Activated CD4-positive, alpha-beta T cell treated with anti-CD3 and anti-CD28 coated beads for 24 hours (primary cell): ENCODE measurements around the gene PZP.

Source experiments
- DNase-seq, 2 donors: peaks; one replicate each; pipeline ENCODE4 v3.0.0-alpha.2; 2020; ENCODE audit warnings: low read depth in 2 of 2

The PZP gene

DNA sequence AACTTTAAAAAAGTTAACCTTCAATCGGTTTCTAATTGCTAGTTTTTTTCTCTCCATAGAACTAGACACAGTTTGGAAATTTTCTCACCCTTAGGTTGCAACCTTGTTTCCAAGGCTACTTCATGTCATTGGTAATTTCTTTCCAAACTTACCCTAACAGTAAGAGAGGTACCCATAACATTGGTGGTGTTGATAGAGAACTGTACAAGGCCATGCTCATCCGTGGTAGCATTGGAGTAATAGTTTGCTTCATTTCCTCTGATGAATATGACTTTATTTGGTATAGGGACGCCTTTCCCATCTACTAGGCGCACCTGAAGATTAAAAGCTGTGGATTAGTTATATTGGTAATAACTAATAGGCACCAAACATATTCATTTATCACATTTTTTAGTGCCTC is 104.1 kb downstream of the PZP start:
- DNase-seq = no peak

DNA sequence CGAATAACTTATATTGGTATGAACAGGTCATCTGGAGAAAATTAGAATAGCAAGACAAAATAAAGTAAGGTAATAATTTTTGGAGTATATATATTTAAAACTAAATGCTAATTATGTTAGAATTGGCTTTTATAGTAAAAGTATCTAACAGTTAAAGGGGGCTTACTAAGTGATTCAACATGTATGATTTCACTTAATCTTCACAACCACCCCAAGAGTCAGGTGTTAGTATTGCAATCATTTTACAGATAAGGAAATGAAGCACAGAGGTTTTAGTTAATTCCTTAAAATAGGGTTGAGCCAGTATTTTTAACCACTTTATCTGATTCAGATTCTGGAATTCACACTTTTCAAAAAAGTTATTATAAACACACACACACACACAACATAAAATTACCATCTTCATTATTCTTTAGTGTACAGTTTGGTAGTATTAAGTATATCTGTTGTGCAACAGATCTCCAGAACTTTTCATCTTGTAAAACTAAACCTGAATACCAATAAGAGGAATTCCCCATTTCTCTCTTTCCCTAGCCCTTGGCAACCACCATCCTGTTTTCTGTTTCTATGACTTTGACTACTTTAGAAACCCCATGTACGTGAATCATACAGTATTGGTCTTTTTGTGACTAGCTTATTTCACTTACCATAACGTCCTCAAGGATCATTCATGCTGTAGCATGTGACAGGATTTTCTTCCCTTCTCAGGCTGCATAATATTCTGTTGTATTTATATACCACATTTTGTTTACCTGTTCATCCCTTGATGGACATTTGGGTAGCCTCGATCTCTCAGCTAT is 104.9 kb downstream of the PZP start:
- DNase-seq = no peak

DNA sequence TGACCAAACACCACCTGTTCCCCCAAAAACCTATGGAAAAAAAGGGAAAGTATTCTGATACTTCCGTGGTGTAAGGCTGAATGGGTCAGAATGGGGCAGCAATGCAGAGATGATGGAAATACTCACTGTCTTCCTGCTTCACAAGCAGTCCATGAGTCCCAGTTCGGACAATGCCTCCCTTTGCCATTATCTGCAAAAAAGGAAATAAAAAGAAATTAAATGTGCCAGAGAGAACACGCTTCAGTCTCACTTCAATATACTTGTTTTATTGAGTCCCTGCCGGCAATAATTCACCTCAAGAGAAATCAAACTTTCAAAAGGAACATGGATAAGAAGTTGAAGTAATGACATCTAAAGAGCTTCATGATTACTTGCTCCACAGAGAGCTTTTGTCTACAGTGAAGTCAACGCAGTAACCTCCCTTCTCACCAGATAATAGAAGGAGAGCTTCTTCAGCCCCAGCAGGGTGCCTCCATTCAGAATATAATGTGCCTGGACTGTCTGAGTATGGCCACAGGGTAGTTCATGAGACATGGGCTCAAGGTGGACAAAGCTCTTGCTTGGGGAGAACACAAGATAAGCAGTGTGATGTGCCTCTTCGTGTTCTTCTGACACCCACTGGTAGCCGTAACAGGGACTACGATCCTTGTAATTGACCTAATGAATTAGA is 107.0 kb downstream of the PZP start:
- DNase-seq = no peak

DNA sequence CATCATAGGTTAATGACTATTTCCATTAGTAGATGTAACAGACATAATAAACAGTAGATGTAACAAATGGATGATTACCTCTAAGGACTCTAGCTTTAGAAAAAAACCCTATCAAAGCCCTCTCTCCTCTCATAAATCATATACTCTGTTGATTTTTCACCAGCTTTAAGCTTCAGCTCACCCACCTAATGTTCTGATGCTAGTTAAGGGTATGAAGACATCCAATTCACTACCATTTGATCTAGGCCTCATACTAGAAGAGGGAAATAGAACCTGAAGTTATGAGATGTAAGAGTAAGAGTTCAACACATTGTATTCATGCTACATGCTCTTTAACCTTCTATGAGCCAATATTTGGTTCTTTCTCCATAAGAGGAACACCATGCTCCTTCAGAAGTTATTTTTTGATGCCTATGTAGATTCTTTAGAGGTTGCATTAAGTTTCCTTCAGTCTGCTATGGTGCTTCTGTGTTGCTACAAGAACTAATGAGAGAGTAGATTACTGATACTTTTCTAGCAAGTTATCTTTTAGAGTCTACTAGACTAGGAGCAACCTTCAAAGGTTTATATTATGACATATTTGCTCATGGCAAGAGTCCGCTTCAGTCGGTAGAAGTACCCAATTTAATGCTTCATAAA is 108.5 kb downstream of the PZP start:
- DNase-seq = no peak
